Fibroblast of the aortic adventitia (primary cell): Measurements from ENCODE around the gene HOOK1. TPM values are rescaled to one million over a fixed set of nuclear protein-coding genes. Genes with fewer than 3 reads are reported as not detected.
"Not testable (repeated sequence)": the region's sequence is repeated elsewhere in the genome, so short reads cannot be mapped to it uniquely, and the experiment has no call there.

ENCODE experiments used
- DNase-seq: peaks from one replicate; pipeline ENCODE4 v3.0.0-alpha.2; 2010; ENCODE audit warnings: low read depth
- H3K4me3 ChIP-seq: 2 replicates; pipeline ENCODE4 v1.5.1; 2011; ENCODE audit warnings: low read depth, mild to moderate bottlenecking, control low read depth, low read length, moderate library complexity
- total RNA-seq: library from RNA; depleted of rRNA; stranded (reverse); fragments of >200 nt; gene quantifications from 2 replicates; pipeline ENCODE4 v1.2.3, GENCODE V29; 2012; ENCODE audit warnings: low replicate concordance
- TF ChIP-seq, protein P1 (sequence below): IDR thresholded peaks from 2 replicates; pipeline ENCODE4 v1.5.1; 2011; ENCODE audit warnings: mild to moderate bottlenecking, low read length, control low read depth, inconsistent platforms; ENCODE audit not compliant: insufficient read depth

Gene HOOK1
- total RNA-seq, 1 donor: under 0.01 TPM

DNA sequence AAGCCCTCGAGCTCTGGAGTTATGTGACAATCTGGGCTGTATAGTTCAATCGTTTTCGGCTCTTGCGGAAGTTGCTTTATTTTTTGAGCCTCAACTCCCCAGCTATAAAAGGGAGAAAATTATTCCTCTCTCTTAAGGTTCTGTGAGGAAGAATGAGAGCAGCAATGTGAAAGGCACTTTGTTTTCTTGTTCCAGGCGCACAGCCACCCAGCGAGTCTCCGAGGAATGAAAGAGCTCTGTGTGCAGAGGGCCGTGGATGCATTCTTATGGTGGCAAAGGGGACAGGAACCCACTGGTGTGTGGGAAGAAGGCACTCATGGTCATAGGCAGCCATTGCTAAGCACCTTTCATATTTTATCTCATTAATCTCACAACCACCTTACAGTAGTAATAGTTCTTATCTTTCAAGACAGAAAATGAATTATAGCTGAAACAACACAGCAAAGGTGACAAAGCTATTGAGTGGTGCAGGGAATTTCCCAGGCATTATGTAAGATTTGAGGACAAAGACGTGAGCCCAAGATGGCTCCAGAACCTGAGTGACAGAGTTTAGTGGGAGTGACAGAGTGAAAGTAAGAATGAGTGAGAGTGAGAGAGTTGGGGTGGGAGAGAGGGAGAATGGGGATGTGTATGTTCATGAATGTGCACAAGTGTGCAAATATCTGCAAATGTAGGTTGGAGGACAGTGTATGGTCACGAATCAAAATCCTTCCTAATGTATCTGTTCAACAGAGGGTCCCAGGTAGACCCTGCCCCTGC, 102.5 kb downstream of the HOOK1 start:
- TF ChIP-seq, protein P1, sequence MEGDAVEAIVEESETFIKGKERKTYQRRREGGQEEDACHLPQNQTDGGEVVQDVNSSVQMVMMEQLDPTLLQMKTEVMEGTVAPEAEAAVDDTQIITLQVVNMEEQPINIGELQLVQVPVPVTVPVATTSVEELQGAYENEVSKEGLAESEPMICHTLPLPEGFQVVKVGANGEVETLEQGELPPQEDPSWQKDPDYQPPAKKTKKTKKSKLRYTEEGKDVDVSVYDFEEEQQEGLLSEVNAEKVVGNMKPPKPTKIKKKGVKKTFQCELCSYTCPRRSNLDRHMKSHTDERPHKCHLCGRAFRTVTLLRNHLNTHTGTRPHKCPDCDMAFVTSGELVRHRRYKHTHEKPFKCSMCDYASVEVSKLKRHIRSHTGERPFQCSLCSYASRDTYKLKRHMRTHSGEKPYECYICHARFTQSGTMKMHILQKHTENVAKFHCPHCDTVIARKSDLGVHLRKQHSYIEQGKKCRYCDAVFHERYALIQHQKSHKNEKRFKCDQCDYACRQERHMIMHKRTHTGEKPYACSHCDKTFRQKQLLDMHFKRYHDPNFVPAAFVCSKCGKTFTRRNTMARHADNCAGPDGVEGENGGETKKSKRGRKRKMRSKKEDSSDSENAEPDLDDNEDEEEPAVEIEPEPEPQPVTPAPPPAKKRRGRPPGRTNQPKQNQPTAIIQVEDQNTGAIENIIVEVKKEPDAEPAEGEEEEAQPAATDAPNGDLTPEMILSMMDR: no peak

DNA sequence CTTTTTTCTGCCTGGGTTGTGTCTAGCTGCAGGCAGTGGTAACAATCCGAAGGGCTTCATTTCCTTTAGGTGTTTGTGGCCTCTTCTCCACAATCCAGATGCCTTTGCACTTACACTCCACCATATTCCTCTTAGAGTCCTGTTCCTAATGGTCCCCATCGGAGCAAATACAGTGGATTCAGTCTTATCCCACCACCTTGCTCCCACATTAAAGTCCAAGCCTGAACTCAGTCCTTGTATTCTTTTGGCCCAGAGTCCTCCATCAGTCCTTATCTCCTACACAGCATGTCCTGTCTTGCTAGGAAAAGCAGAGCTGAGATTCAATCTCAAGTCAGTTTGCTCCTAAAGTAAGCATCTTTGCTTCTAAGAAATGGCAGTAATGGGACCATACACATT, 103.0 kb downstream of the HOOK1 start:
- TF ChIP-seq, protein P1: no peak
- no peak for DNase-seq
- no peak overlapping the region for H3K4me3 ChIP-seq

More for the DNA sequence above, 102.5 kb downstream of the HOOK1 start:
- no peak overlapping the region for H3K4me3 ChIP-seq
- no peak for DNase-seq

DNA sequence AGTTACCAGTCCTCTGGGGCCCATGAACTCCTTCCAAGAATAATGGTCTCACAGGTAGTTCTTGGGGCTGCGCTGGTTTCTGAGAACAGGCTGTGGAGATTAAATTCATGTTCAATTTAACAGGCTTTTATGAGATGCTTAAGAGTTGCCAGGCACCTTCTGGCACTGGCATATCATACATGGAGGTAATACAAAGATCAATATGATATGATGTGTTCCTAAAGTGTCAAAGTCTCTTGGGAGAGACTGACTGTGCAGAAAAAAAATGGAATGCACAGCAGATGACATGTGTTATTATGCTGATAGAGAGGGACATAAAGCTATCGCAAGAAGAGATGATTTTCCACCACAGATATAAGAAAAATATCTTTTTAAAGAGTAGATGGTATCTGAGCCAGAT, 105.0 kb downstream of the HOOK1 start:
- H3K4me3 ChIP-seq: no peak overlapping the region
- TF ChIP-seq, protein P1: no peak
- DNase-seq: no peak

DNA sequence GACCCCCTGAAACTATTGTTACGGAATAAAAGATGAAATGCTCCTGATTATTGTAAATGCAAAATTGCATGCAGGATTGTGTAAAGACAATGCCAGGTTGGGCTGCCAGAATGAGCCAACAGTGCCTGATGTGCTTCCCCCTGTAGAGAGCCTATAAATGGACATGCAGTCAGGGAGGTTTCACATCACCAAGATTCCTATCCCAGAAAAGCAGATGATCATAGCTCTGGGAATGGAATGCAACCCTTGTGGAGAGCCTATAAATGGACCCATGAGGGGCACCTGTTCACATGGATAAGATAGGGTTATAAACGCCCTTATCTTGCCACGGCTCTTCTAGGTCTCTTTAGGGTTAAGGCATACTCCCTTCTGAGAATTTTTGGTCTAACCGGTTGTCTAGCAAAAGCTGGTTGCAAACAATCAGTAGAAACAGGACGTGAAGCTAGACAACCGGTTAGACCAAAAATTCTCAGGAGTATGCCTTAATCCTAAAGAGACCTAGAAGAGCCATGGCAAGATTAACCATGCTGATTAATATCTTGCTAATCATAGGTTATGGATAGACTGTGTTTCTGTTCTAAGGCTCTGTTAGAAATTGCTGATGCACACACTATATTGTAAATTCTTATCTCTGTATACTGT, 106.6 kb downstream of the HOOK1 start:
- not testable (repeated sequence) for H3K4me3 ChIP-seq, DNase-seq

DNA sequence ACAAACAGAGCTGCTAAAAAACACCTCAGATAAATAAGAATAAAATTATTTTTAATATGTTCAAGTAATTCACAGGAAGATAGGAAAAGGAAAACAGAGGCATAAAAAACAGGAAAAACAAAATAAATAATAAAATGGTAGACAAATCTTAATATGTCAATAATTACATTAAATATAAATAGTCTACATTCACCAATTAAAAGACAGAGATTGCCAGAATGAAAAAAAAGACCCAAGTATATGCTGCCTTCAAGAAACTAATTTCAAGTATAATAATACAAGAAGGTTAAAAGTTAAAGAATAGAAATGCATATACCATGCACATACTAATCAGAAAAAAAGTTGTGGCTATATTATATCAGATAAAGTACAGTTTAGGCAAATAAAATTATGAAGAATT, 109.9 kb downstream of the HOOK1 start:
- TF ChIP-seq, protein P1: no peak
- H3K4me3 ChIP-seq: no peak overlapping the region
- DNase-seq: no peak

Other genes starting within 250 kb of the HOOK1 start
- gene CYP2J2, start 111.8 kb downstream of the HOOK1 start, total RNA-seq: 0.09 TPM in 1 of 2 replicates, not detected in the other